ENCODE results near the gene AGT.

The AGT gene

GRCh38 chr1:230750576-230750975 is 36.7 kb upstream of the AGT start:
- in situ Hi-C loops (cut with MboI; ENCODE audit: low sequenced_read_pairs, unreplicated experiment): no loop called here
- TF ChIP-seq CTCF (IDR thresholded peaks at IDR 0.05; ENCODE audit: borderline replicate concordance, control extremely low read depth, extremely low read depth, insufficient read depth, missing control alignments): no peak
- DNase-seq (ENCODE audit: low spot score): no peak

- no peak for TF ChIP-seq CTCF (IDR thresholded peaks at IDR 0.05; ENCODE audit: borderline replicate concordance, control extremely low read depth, extremely low read depth, insufficient read depth, missing control alignments)
- DNase-seq (ENCODE audit: low spot score): no peak
- in situ Hi-C loops (cut with MboI; ENCODE audit: low sequenced_read_pairs, unreplicated experiment): no loop called here
These were observed 35.7 kb upstream of the AGT start for GRCh38 chr1:230749635-230750034.

GRCh38 chr1:230749150-230749549 is 35.2 kb upstream of the AGT start:
- in situ Hi-C loops (cut with MboI; ENCODE audit: low sequenced_read_pairs, unreplicated experiment): no loop called here
- TF ChIP-seq CTCF (IDR thresholded peaks at IDR 0.05; ENCODE audit: borderline replicate concordance, control extremely low read depth, extremely low read depth, insufficient read depth, missing control alignments): no peak
- peak; percentile 56 for DNase-seq (ENCODE audit: low spot score)

- in situ Hi-C loops (cut with MboI; ENCODE audit: low sequenced_read_pairs, unreplicated experiment): no loop called here
- no peak for TF ChIP-seq CTCF (IDR thresholded peaks at IDR 0.05; ENCODE audit: borderline replicate concordance, control extremely low read depth, extremely low read depth, insufficient read depth, missing control alignments)
- DNase-seq (ENCODE audit: low spot score): no peak
These were observed 34.2 kb upstream of the AGT start for GRCh38 chr1:230747890-230748800.

- no peak for TF ChIP-seq CTCF (IDR thresholded peaks at IDR 0.05; ENCODE audit: borderline replicate concordance, control extremely low read depth, extremely low read depth, insufficient read depth, missing control alignments)
- in situ Hi-C loops (cut with MboI; ENCODE audit: low sequenced_read_pairs, unreplicated experiment): no loop called here
- no peak for DNase-seq (ENCODE audit: low spot score)
These were observed 33.3 kb upstream of the AGT start, which contains the start of gene CAPN9 for GRCh38 chr1:230747127-230747730. Gene CAPN9 (plus strand): TSS chr1:230747388. CDS start chr1:230747497, 109 bp downstream.

GRCh38 chr1:230746617-230747016 is 32.7 kb upstream of the AGT start:
- DNase-seq (ENCODE audit: low spot score): no peak
- no peak for TF ChIP-seq CTCF (IDR thresholded peaks at IDR 0.05; ENCODE audit: borderline replicate concordance, control extremely low read depth, extremely low read depth, insufficient read depth, missing control alignments)
- in situ Hi-C loops (cut with MboI; ENCODE audit: low sequenced_read_pairs, unreplicated experiment): no loop called here
